Stomach smooth muscle (tissue), 2 donors: ENCODE results near the gene SOX12.

Experiments used
- H3K27ac ChIP-seq: one replicate; pipeline ENCODE4 v1.7.0; 2013; ENCODE audit warnings: mild to moderate bottlenecking, low read length, inconsistent platforms
- H3K27me3 ChIP-seq, 2 donors: one replicate each; pipeline ENCODE4 v1.7.0; 2013; ENCODE audit warnings: low read length in 2 of 2; ENCODE audit not compliant: insufficient read depth in 2 of 2, control insufficient read depth in 1 of 2
- H3K36me3 ChIP-seq, 2 donors: one replicate each; pipeline ENCODE4 v1.7.0; 2013; ENCODE audit warnings: low read length in 2 of 2; ENCODE audit not compliant: control insufficient read depth in 2 of 2, insufficient read depth in 2 of 2
- H3K4me1 ChIP-seq: one replicate; pipeline ENCODE4 v1.7.0; 2013; ENCODE audit warnings: low read length; ENCODE audit not compliant: control insufficient read depth, insufficient read depth
- H3K4me3 ChIP-seq, 2 donors: one replicate each; pipeline ENCODE4 v1.7.0; 2013; ENCODE audit warnings: low read length in 2 of 2
- H3K9ac ChIP-seq, 2 donors: one replicate each; pipeline ENCODE4 v1.7.0; 2013; ENCODE audit warnings: low read length in 2 of 2, mild to moderate bottlenecking in 1 of 2
- H3K9me3 ChIP-seq, 2 donors: one replicate each; pipeline ENCODE4 v1.7.0; 2013; ENCODE audit warnings: low read length in 2 of 2; ENCODE audit not compliant: control insufficient read depth in 2 of 2
- donor health status: healthy.
- donor health status: Pancreatic carcinoma.

Gene SOX12

DNA sequence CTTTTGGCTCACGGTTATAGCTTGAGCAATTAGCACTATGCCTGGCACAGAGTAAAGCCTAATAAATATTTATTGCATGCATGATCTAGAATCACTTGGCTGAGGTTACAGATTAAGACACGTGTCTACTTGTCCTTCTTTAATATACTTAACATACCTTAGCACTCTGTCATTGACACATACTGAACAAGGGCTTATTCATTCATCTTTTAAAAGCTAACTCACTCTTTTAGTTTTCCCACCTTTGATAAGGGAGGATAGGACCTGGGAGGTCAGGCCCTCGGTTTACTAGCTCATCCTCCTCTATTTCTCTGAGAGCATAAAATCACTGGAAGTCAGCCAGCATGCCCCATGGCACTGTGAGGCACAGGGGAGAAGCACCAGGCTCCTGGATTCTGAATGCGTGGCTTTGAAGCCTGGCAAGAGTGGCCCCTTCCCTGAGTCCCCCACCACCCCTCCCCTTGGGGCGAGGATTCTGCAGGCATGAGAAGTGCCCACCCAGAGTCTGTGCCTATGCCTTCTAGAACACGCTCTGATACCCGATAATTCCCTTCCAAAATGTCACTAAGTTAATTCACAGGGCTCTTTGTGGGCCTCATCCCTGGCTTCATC is 16.8 kb upstream of the SOX12 start:
- Histone ChIP-seq H3K27ac (peak overlapping the region; percentile 77), H3K27me3 (no peaks in the 10 kb centered on the region), H3K4me1 (peaks cover 16% of the 10 kb centered on the region), H3K9me3 (no peaks in the 10 kb centered on the region), H3K4me3 (no peak overlapping the region), H3K9ac (no peak overlapping the region), H3K36me3 (no peaks in the 10 kb centered on the region)

DNA sequence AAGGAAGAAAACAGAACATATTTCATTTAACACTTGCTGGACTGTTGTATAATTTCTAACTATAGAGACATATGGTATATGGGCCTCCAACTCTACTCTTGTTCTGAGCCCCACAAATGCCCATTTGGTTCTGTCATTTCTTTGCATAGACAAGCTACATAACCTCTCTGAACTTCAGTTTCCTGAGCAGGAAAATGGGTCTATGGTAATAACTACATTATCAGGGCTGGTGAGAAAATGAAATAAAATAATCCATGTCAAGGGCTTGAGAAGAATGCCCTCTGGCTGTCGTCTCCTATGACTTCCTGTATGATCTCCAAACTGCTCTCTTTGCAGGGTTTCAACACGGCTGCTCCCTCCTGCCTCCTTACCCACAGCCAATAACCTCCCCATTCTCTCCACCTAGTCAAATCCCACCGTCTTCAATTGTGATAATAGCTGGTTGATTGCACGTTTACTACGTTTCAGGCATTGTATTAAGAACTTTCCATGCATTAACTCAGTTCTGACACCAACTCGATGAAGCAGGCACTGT is 16.0 kb upstream of the SOX12 start:
- Histone ChIP-seq H3K4me3 (peak overlapping the region; percentile 69 to 91), H3K36me3 (no peaks in the 10 kb centered on the region), H3K9ac (peak overlapping the region; percentile 55 to 59)

DNA sequence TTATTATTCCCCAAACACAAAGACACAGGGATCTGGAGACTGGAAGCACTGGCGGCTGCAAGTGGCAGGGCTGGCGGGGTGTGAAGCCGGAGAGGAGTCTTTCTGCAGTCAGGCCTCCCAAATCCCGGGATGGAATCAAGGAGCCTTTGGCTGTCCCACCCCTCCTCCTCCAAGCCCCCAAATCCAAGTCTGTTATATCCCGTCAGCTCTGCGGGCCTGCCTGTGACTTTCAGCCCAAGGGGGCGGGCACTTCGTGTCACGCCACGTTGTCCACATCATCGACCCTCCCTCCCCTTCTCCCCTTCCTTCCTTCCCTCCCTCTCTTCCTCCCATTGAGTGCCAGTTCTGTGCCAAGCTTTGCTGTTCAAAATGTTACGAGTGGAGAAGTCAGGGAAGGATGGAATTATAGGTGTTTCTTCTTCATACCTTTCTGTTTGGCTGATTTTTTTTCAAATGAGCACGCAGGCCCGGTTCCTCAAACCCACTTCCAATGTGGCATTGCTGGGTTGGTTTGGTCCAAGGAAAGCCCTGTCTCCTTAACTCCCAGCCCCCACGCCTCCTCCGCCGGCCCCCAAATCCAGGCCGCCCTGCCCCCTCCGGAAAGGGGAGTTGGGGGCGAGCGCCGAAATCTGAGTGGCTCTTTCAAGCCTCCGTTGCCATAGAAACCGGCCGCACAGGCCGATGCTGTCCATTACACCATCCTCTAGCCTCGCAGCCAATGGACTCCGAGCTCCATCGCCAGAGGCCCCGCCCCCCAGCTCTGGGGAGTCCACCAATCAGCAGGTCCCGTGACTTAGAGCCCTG is 15.3 kb upstream of the SOX12 start:
- peak overlapping the region; percentile 77 for H3K27ac ChIP-seq
- no peaks in the 10 kb centered on the region for H3K27me3 ChIP-seq
- peak overlapping the region; percentile 69 to 91 for H3K4me3 ChIP-seq
- no peaks in the 10 kb centered on the region for H3K9me3 ChIP-seq
- no peaks in the 10 kb centered on the region for H3K36me3 ChIP-seq
- peaks cover 16% of the 10 kb centered on the region for H3K4me1 ChIP-seq
- peak overlapping the region; percentile 55 to 59 for H3K9ac ChIP-seq

More for the DNA sequence above, 16.0 kb upstream of the SOX12 start:
- H3K9me3 ChIP-seq, result no peaks in the 10 kb centered on the region
- no peaks in the 10 kb centered on the region for H3K27me3 ChIP-seq
- H3K27ac ChIP-seq, result peak overlapping the region; percentile 77
- H3K4me1 ChIP-seq, result peaks cover 16% of the 10 kb centered on the region

DNA sequence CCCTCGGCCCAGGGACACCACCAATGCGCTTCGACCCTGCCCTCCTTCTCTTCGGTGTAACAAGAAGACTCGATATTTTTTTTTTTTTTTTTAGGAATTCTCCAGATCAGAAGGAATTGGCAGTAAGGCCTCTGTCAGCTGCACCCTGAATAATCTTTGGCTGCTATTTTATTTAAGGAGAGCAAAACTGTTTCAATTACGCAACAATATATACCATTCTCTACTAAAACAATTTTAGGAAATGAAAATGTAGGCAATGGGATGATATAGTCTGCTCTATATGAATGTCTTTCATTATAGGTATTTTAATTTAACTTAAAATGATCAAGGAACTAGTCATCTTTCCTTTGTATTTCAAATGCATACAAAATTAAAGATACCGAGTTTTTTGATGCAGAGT is 14.7 kb upstream of the SOX12 start:
- no peak overlapping the region for H3K9ac ChIP-seq
- H3K27ac ChIP-seq, result peak overlapping the region; percentile 77
- H3K4me1 ChIP-seq, result peaks cover 16% of the 10 kb centered on the region
- no peaks in the 10 kb centered on the region for H3K36me3 ChIP-seq
- H3K4me3 ChIP-seq, result peak overlapping the region in 1 of 2 donors; percentile 69
- no peaks in the 10 kb centered on the region for H3K27me3 ChIP-seq
- no peaks in the 10 kb centered on the region for H3K9me3 ChIP-seq

DNA sequence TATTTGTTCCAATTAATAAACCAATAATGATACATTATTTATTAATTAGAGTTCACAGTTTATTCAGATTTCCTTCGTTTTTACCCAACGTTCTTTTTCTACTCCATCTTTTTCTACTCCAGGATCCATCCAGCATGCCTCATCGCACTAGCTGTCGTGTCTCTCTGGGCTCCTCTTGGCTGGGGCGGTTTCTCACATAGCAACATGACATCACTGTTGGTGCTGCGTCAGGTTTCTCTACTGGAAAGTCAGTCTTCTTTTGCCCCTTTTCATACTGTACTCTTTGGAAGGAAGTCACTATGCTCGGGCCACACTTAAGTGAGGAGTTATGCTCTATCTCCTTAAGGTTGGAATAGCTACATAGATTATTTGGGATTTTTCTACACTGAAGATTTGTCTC is 13.7 kb upstream of the SOX12 start:
- H3K4me1 ChIP-seq, result peaks cover 16% of the 10 kb centered on the region
- H3K9me3 ChIP-seq, result no peaks in the 10 kb centered on the region
- no peak overlapping the region for H3K27ac ChIP-seq
- H3K9ac ChIP-seq, result no peak overlapping the region
- no peaks in the 10 kb centered on the region for H3K27me3 ChIP-seq
- H3K4me3 ChIP-seq, result no peak overlapping the region
- no peaks in the 10 kb centered on the region for H3K36me3 ChIP-seq

DNA sequence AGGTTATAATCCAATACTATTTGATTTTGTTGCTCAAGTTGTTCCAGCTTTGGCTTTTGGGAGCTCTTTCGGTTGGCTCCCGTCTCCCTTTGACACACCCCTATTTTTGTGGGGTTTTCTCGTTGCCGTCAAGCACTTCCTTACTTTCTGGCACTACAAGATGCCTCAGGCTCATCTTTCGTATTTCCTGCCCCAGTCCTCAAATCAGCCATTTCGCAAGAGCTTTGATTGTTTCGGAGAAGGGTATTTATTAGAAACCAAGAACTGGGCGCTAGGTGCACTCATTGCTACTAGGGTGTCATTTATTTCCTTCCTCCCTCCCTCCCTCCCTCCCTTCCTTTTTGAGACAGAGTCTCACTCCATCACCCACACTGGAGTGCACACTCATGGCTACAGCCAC is 13.3 kb upstream of the SOX12 start:
- H3K4me1 ChIP-seq, result peaks cover 16% of the 10 kb centered on the region

GRCh38 chr20:312866-313265 is 12.5 kb upstream of the SOX12 start:
- Histone ChIP-seq H3K9ac (no peak overlapping the region), H3K27me3 (no peaks in the 10 kb centered on the region), H3K36me3 (peaks cover 0 to 3% of the 10 kb centered on the region in 2 donors), H3K9me3 (no peaks in the 10 kb centered on the region), H3K27ac (no peak overlapping the region), H3K4me1 (peaks cover 16% of the 10 kb centered on the region), H3K4me3 (no peak overlapping the region)

More for the DNA sequence above, 13.3 kb upstream of the SOX12 start:
- no peak overlapping the region for H3K9ac ChIP-seq
- no peaks in the 10 kb centered on the region for H3K27me3 ChIP-seq
- H3K4me3 ChIP-seq, result no peak overlapping the region
- H3K36me3 ChIP-seq, result peaks cover 0 to 2% of the 10 kb centered on the region in 2 donors
- H3K9me3 ChIP-seq, result no peaks in the 10 kb centered on the region
- H3K27ac ChIP-seq, result no peak overlapping the region

GRCh38 chr20:313402-313801 is 11.9 kb upstream of the SOX12 start:
- H3K27me3 ChIP-seq, result no peaks in the 10 kb centered on the region
- no peaks in the 10 kb centered on the region for H3K9me3 ChIP-seq
- H3K4me1 ChIP-seq, result peaks cover 16% of the 10 kb centered on the region
- no peak overlapping the region for H3K9ac ChIP-seq
- no peak overlapping the region for H3K4me3 ChIP-seq
- H3K36me3 ChIP-seq, result peaks cover 3 to 5% of the 10 kb centered on the region in 2 donors
- H3K27ac ChIP-seq, result no peak overlapping the region

DNA sequence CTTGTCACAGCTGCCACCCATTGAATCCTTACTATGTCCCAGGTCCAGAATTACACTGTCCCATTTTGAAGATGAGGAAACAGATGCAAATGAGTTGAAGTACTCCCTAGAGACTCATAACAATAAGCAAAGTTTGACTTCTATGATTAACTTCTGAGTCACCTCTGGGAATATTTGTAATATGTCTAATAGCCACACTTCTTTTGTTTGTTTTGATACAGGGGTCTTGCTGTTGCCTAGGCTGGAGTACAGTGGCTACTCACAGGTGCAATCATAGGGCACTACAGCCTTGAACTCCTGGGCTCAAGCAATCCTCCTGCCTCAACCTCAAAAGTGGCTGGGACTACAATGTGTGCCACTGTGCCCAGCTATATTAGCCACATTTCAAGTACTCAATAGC is 11.4 kb upstream of the SOX12 start:
- Histone ChIP-seq H3K4me3 (no peak overlapping the region), H3K27ac (no peak overlapping the region), H3K4me1 (peaks cover 16% of the 10 kb centered on the region), H3K36me3 (peaks cover 3 to 5% of the 10 kb centered on the region in 2 donors), H3K27me3 (no peaks in the 10 kb centered on the region), H3K9me3 (no peaks in the 10 kb centered on the region), H3K9ac (no peak overlapping the region)

GRCh38 chr20:316316-317068 is 8.9 kb upstream of the SOX12 start:
- Histone ChIP-seq H3K36me3 (peaks cover 5% of the 10 kb centered on the region in 2 donors), H3K27ac (no peak overlapping the region), H3K4me3 (no peak overlapping the region), H3K27me3 (no peaks in the 10 kb centered on the region), H3K4me1 (no peaks in the 10 kb centered on the region), H3K9ac (no peak overlapping the region), H3K9me3 (no peaks in the 10 kb centered on the region)
